GM19238 (cell line): ENCODE measurements around the gene PPP2R2C.

Source experiments
- DNase-seq: peaks from one replicate; pipeline ENCODE4 v3.0.0; 2011; ENCODE audit warnings: low spot score; ENCODE audit not compliant: insufficient read length

The PPP2R2C gene

GRCh38 chr4:6469898-6470501 is 2.4 kb downstream of the PPP2R2C start:
- DNase-seq: no peak

- no peak for DNase-seq
These were observed 3.3 kb downstream of the PPP2R2C start for GRCh38 chr4:6469144-6469543.

GRCh38 chr4:6468376-6468775 is 4.0 kb downstream of the PPP2R2C start:
- DNase-seq: no peak

- DNase-seq: no peak
These were observed 4.8 kb downstream of the PPP2R2C start for GRCh38 chr4:6467600-6467999.

GRCh38 chr4:6466756-6467381 is 5.5 kb downstream of the PPP2R2C start:
- DNase-seq: no peak

- no peak for DNase-seq
These were observed 6.5 kb downstream of the PPP2R2C start for GRCh38 chr4:6465955-6466354.

- no peak for DNase-seq
These were observed 7.4 kb downstream of the PPP2R2C start for GRCh38 chr4:6464842-6465588.

GRCh38 chr4:6463311-6464289 is 8.8 kb downstream of the PPP2R2C start:
- no peak for DNase-seq

- no peak for DNase-seq
These were observed 10.9 kb downstream of the PPP2R2C start for GRCh38 chr4:6461301-6462165.

- DNase-seq: no peak
These were observed 11.5 kb downstream of the PPP2R2C start for GRCh38 chr4:6460876-6461275.

GRCh38 chr4:6458528-6458927 is 13.9 kb downstream of the PPP2R2C start:
- DNase-seq: no peak

- no peak for DNase-seq
These were observed 16.0 kb downstream of the PPP2R2C start for GRCh38 chr4:6456450-6456849.

- no peak for DNase-seq
These were observed 18.1 kb downstream of the PPP2R2C start for GRCh38 chr4:6454112-6454910.

GRCh38 chr4:6453688-6453990 is 18.8 kb downstream of the PPP2R2C start:
- DNase-seq: no peak

GRCh38 chr4:6452897-6453687 is 19.3 kb downstream of the PPP2R2C start:
- DNase-seq: no peak

- DNase-seq: no peak
These were observed 20.1 kb downstream of the PPP2R2C start for GRCh38 chr4:6452116-6452896.

- DNase-seq: no peak
These were observed 21.1 kb downstream of the PPP2R2C start for GRCh38 chr4:6451309-6451708.

- no peak for DNase-seq
These were observed 21.7 kb downstream of the PPP2R2C start for GRCh38 chr4:6450709-6451108.
